H1 (cell line): Measurements from ENCODE around the gene CEMIP2. TPM values are rescaled to one million over a fixed set of nuclear protein-coding genes. Genes with fewer than 3 reads are reported as not detected.

Source experiments
- CTCF ChIA-PET: fragments of 300-600 bp; sonication (Branson Sonifier 250); formaldehyde crosslinking; loops from one replicate; lab custom pipeline; 2021; ENCODE audit not compliant: partially characterized antibody; lab: Charles Lee
- POLR2A ChIA-PET: fragments of 300-600 bp; sonication (Branson Sonifier 250); formaldehyde crosslinking; loops from one replicate; lab custom pipeline; 2021; ENCODE audit warnings: inconsistent platforms; ENCODE audit not compliant: partially characterized antibody; lab: Charles Lee
- DNase-seq, 2 experiments: peaks; one replicate each; pipeline versions ENCODE4 v3.0.0 to v3.0.0-alpha.2; 2010 to 2022; ENCODE audit warnings: low spot score in 2 of 2, low read depth in 1 of 2, mixed read lengths in 1 of 2
- FAIRE-seq: peaks from 2 replicates; lab custom pipeline; 2011; peaks lifted over from hg19 to GRCh38; lab: Jason Lieb, UNC
- H2AFZ ChIP-seq: 2 replicates; pipeline ENCODE4 v1.8.1; 2012; ENCODE audit warnings: low read length, inconsistent platforms
- H2AK5ac ChIP-seq: 2 replicates; pipeline ENCODE4 v1.6.1; 2013; ENCODE audit warnings: low read depth, low read length
- H2BK120ac ChIP-seq: replicated peaks from 2 replicates; pipeline ENCODE3; 2013; ENCODE audit warnings: low read depth, low read length, inconsistent platforms
- H2BK12ac ChIP-seq: 2 replicates; pipeline ENCODE4 v1.6.1; 2013; ENCODE audit warnings: low read depth, low read length
- H2BK15ac ChIP-seq: 2 replicates; pipeline ENCODE4 v1.6.1; 2013; ENCODE audit warnings: low read length
- H2BK20ac ChIP-seq: 2 replicates; pipeline ENCODE4 v1.6.1; 2013; ENCODE audit warnings: low read length
- H2BK5ac ChIP-seq: 2 replicates; pipeline ENCODE4 v1.6.1; 2013; ENCODE audit warnings: low read depth, low read length
- H3K14ac ChIP-seq: 2 replicates; pipeline ENCODE4 v1.6.1; 2013; ENCODE audit warnings: inconsistent platforms; ENCODE audit not compliant: insufficient read length
- H3K18ac ChIP-seq: 2 replicates; pipeline ENCODE4 v1.6.1; 2013; ENCODE audit warnings: low read length; ENCODE audit errors: extremely low read depth
- H3K23ac ChIP-seq: 2 replicates; pipeline ENCODE4 v1.6.1; 2013; ENCODE audit warnings: inconsistent platforms; ENCODE audit not compliant: insufficient read length
- H3K23me2 ChIP-seq: 2 replicates; pipeline ENCODE4 v1.6.1; 2013; ENCODE audit warnings: low read depth, low read length
- H3K27ac ChIP-seq: 2 replicates; pipeline ENCODE4 v1.6.1; 2011; ENCODE audit warnings: low read depth, low read length, inconsistent platforms
- H3K27me3 ChIP-seq, 4 experiments: replicated peaks in 1 of 4; 1 replicate in 1 of 4; 2 replicates in 3 of 4; pipeline versions ENCODE4 v1.6.1 to v1.8.1; 2011 to 2013; ENCODE audit warnings: low read length in 3 of 4, mild to moderate bottlenecking in 3 of 4, inconsistent platforms in 2 of 4, mixed read lengths in 2 of 4, moderate library complexity in 1 of 4; ENCODE audit not compliant: control insufficient read depth in 3 of 4, insufficient read depth in 3 of 4; ENCODE audit errors: extremely low read depth in 1 of 4
- H3K36me3 ChIP-seq, 4 experiments: 2 replicates each; pipeline versions ENCODE4 v1.6.1 to v1.8.1; 2011 to 2013; ENCODE audit warnings: mild to moderate bottlenecking in 4 of 4, low read length in 3 of 4, moderate library complexity in 2 of 4, control low read depth in 1 of 4, inconsistent platforms in 1 of 4; ENCODE audit not compliant: insufficient read depth in 4 of 4, control insufficient read depth in 2 of 4
- H3K4ac ChIP-seq: replicated peaks from 2 replicates; pipeline ENCODE3; 2013; ENCODE audit warnings: low read length, low read depth, mixed read lengths, inconsistent platforms; ENCODE audit not compliant: insufficient read length
- H3K4me1 ChIP-seq, 4 experiments: replicated peaks in 1 of 4; 1 replicate in 1 of 4; 2 replicates in 3 of 4; pipeline versions ENCODE4 v1.6.1 to v1.8.1; 2011 to 2013; ENCODE audit warnings: low read length in 3 of 4, inconsistent platforms in 2 of 4, mixed read lengths in 1 of 4; ENCODE audit not compliant: insufficient read depth in 4 of 4, control insufficient read depth in 3 of 4
- H3K4me2 ChIP-seq, 2 experiments: 2 replicates each; pipeline versions ENCODE4 v1.6.1 to v1.8.1; 2011 to 2013; ENCODE audit warnings: low read depth in 2 of 2, low read length in 2 of 2, control low read depth in 1 of 2, inconsistent platforms in 1 of 2, mild to moderate bottlenecking in 1 of 2; ENCODE audit not compliant: insufficient read depth in 1 of 2
- H3K4me3 ChIP-seq, 4 experiments: fragments of 200-600, 300-600 bp in 1 of 4; sonication (generic), shearing (Covaris generic), sonication (Bioruptor Twin) in 1 of 4; 2 replicates each; pipeline versions ENCODE4 v1.5.1 to v1.8.1; 2011 to 2016; ENCODE audit warnings: low read length in 4 of 4, low read depth in 3 of 4, control low read depth in 2 of 4, inconsistent platforms in 2 of 4, mild to moderate bottlenecking in 2 of 4, mixed read lengths in 1 of 4, moderate library complexity in 1 of 4; ENCODE audit not compliant: insufficient read depth in 2 of 4; ENCODE audit errors: extremely low read depth in 1 of 4
- H3K56ac ChIP-seq: replicated peaks from 2 replicates; pipeline ENCODE3; 2013; ENCODE audit warnings: low read depth, mild to moderate bottlenecking, mixed read lengths, low read length, inconsistent platforms; ENCODE audit not compliant: insufficient read length
- H3K79me1 ChIP-seq: 2 replicates; pipeline ENCODE4 v1.6.1; 2013; ENCODE audit warnings: low read depth, low read length, control low read depth
- H3K79me2 ChIP-seq, 2 experiments: 2 replicates each; pipeline versions ENCODE4 v1.6.1 to v1.8.1; 2012 to 2013; ENCODE audit warnings: low read length in 2 of 2, mild to moderate bottlenecking in 2 of 2, inconsistent platforms in 1 of 2; ENCODE audit not compliant: insufficient read depth in 2 of 2, control insufficient read depth in 1 of 2
- H3K9ac ChIP-seq, 4 experiments: replicated peaks in 1 of 4; 1 replicate in 1 of 4; 2 replicates in 3 of 4; pipeline versions ENCODE4 v1.6.1 to v1.8.1; 2011 to 2013; ENCODE audit warnings: low read depth in 3 of 4, low read length in 3 of 4, control low read depth in 2 of 4, mild to moderate bottlenecking in 2 of 4, moderate library complexity in 2 of 4, inconsistent platforms in 1 of 4; ENCODE audit errors: extremely low read depth in 1 of 4
- H3K9me3 ChIP-seq, 2 experiments: 2 replicates each; pipeline versions ENCODE4 v1.6.1 to v1.8.1; 2012 to 2013; ENCODE audit warnings: mild to moderate bottlenecking in 2 of 2, moderate library complexity in 2 of 2, control low read depth in 1 of 2, inconsistent platforms in 1 of 2, low read depth in 1 of 2, low read length in 1 of 2, mixed read lengths in 1 of 2; ENCODE audit not compliant: insufficient read depth in 2 of 2
- H4K20me1 ChIP-seq, 2 experiments: replicated peaks in 1 of 2; 2 replicates each; pipeline versions ENCODE3 to v1.8.1; 2011 to 2013; ENCODE audit warnings: inconsistent platforms in 2 of 2, low read length in 2 of 2, mild to moderate bottlenecking in 1 of 2; ENCODE audit not compliant: insufficient read depth in 2 of 2, control insufficient read depth in 1 of 2
- H4K5ac ChIP-seq: 2 replicates; pipeline ENCODE4 v1.6.1; 2013; ENCODE audit warnings: low read length, low read depth, mixed read lengths, inconsistent platforms; ENCODE audit not compliant: insufficient read length
- H4K8ac ChIP-seq: 2 replicates; pipeline ENCODE4 v1.8.0; 2013; ENCODE audit warnings: mild to moderate bottlenecking, moderate library complexity, low read length, inconsistent platforms; ENCODE audit not compliant: insufficient read depth; ENCODE audit errors: extremely low read depth
- H4K91ac ChIP-seq: replicated peaks from 2 replicates; pipeline ENCODE3; 2013; ENCODE audit warnings: low read length, mixed read lengths, inconsistent platforms; ENCODE audit not compliant: insufficient read length
- EGR1 ChIP-seq: IDR thresholded peaks from 2 replicates; pipeline ENCODE4 v1.6.1; 2011; ENCODE audit warnings: low read depth, low read length, borderline replicate concordance
- FOSL1 ChIP-seq: IDR thresholded peaks from 2 replicates; pipeline ENCODE4 v1.6.1; 2011; ENCODE audit warnings: mild to moderate bottlenecking, low read depth, low read length, moderate library complexity; ENCODE audit not compliant: insufficient read depth
- TAF1 ChIP-seq: IDR thresholded peaks from 2 replicates; pipeline ENCODE4 v1.6.1; 2011; ENCODE audit warnings: mild to moderate bottlenecking, low read depth, low read length
- TCF12 ChIP-seq: IDR thresholded peaks from 2 replicates; pipeline ENCODE4 v1.6.1; 2011; ENCODE audit warnings: low read depth, mild to moderate bottlenecking, low read length
- WGBS, 2 experiments: shearing (Covaris generic) in 1 of 2; methylation state at CpG; one replicate each; pipeline versions ENCODE4 v1.1.6 to v1.1.7; 2013 to 2015; ENCODE audit warnings: low lambda C conversion rate in 2 of 2, mixed read lengths in 2 of 2, inconsistent platforms in 1 of 2, low coverage in 1 of 2, missing lambda C conversion rate in 1 of 2; ENCODE audit not compliant: insufficient replicate concordance in 2 of 2, insufficient coverage in 1 of 2, insufficient read length in 1 of 2; ENCODE audit errors: extremely low coverage in 1 of 2, missing lambda C conversion rate in 1 of 2; 5-methylcytosine and 5-hydroxymethylcytosine counted together
- polyA plus RNA-seq, 7 experiments: library from polyadenylated mRNA; depleted of rRNA in 3 of 7; stranded (reverse) in 5 of 7; unstranded in 2 of 7; fragments of >200 nt in 5 of 7; fragments of 200-250 nt in 2 of 7; gene quantifications; 1 replicate in 5 of 7; 2 replicates in 1 of 7; 4 replicates in 1 of 7; pipeline versions ENCODE4 v1.2.1 to v1.2.3, GENCODE V29; 2011 to 2013; ENCODE audit warnings: missing spikeins in 2 of 7, mixed read lengths in 2 of 7
- total RNA-seq: library from RNA; stranded (reverse); fragmentation: NEBNext Ultra II Directional; extraction: Animal tissue kit (Norgen Biotek cat#: 25700); gene quantifications from 2 replicates; pipeline ENCODE4 v1.2.1, GENCODE V29; 2021

The CEMIP2 gene
- total and polyA plus RNA-seq, 2 of the 8 experiments (the other 6 are each of a cell fraction or from before 2014, with no cell fraction given): 25.2 to 52.1 TPM

DNA sequence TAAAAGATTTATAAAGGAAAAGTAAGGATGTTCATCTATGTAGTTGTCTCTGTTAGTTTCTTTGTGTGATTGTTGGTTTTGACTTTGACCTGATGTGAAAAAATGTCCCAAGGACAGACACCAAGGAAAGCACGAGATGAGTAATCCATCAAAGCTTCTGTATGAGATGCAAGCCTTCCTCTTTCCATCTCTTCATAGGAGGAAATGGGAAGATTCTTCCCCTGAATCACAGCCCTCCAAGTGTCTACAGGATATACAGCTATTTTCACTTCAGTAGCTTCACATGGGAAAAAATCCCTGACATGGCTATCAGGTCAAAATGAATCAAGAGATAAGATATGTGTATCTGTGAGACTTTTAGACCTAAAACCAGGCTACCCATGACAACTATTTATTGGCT, 29.0 kb upstream of the CEMIP2 start:
- no peaks in the 10 kb centered on the region for H3K79me1 ChIP-seq
- H3K4ac ChIP-seq: no peak overlapping the region
- H3K4me1 ChIP-seq: no peaks in the 10 kb centered on the region
- no peak overlapping the region for H3K4me2 ChIP-seq
- H2BK120ac ChIP-seq: no peak overlapping the region
- H2AK5ac ChIP-seq: no peak overlapping the region
- no peaks in the 10 kb centered on the region for H3K9me3 ChIP-seq
- H4K8ac ChIP-seq: no peak overlapping the region
- no peak overlapping the region for H3K4me3 ChIP-seq
- no peak overlapping the region for H3K9ac ChIP-seq
- no peaks in the 10 kb centered on the region for H4K20me1 ChIP-seq
- no peak overlapping the region for H2BK15ac ChIP-seq
- no peak overlapping the region for H2BK12ac ChIP-seq
- no peaks in the 10 kb centered on the region; the same call in 1 of the 2 replicates for H3K23me2 ChIP-seq
- no peak overlapping the region for H3K18ac ChIP-seq
- H3K27ac ChIP-seq: no peak overlapping the region
- no peaks in the 10 kb centered on the region for H3K27me3 ChIP-seq
- H4K91ac ChIP-seq: no peak overlapping the region
- no peak for DNase-seq
- H3K79me2 ChIP-seq: no peaks in the 10 kb centered on the region
- POLR2A ChIA-PET: no interaction called here
- no peak for FAIRE-seq
- no peak for TF ChIP-seq FOSL1
- no peak for TF ChIP-seq TCF12
- TF ChIP-seq EGR1: no peak
- no peak for TF ChIP-seq TAF1
- no peak overlapping the region for H3K14ac ChIP-seq
- no peak overlapping the region for H2AFZ ChIP-seq
- H2BK5ac ChIP-seq: no peak overlapping the region
- CTCF ChIA-PET: interaction anchor here (1.5 to 3.8 kb wide), 2 partner anchors 8 to 10 kb away, joined by 5 to 26 read pairs; no protein-coding TSS in a partner anchor
- 92% methylated on average over 1 of the region's 1 CpG; no CpG with 5 or more reads in 1 of the 2 experiments for WGBS, 2 experiments
- no peak overlapping the region for H3K23ac ChIP-seq
- no peak overlapping the region for H3K56ac ChIP-seq
- no peak overlapping the region for H4K5ac ChIP-seq
- no peak overlapping the region for H2BK20ac ChIP-seq
- no peaks in the 10 kb centered on the region for H3K36me3 ChIP-seq
